Posterior cingulate gyrus (tissue), 11 donors: Measurements from ENCODE around the gene PDE7B.
"Not testable (repeated sequence)": the region's sequence is repeated elsewhere in the genome, so short reads cannot be mapped to it uniquely, and the experiment has no call there.

Source experiments
- DNase-seq, 10 donors: peaks; one replicate each; pipeline versions ENCODE4 v3.0.0 to v3.0.0-alpha.2; 2020 to 2021; ENCODE audit warnings: mixed read lengths in 3 of 10
- intact Hi-C: fragments of 100-400 bp; cut with DNase I; formaldehyde crosslinking; loops from one replicate; pipeline ENCODE4 v1.15.1; 2023

Gene PDE7B

GRCh38 chr6:135842618-135843392, 8.7 kb upstream of the PDE7B start:
- no peak for DNase-seq
- intact Hi-C loops, result no loop called here

- intact Hi-C loops, result no loop called here
Measured at GRCh38 chr6:135850882-135851281, 619 bp upstream of the PDE7B start.

GRCh38 chr6:135852746-135853145, 1.2 kb downstream of the PDE7B start:
- intact Hi-C loops, result no loop called here
- no peak for DNase-seq

More at GRCh38 chr6:135850882-135851281, 619 bp upstream of the PDE7B start:
- DNase-seq, result peak in 1 of 10 donors; percentile 73

- intact Hi-C loops, result no loop called here
- no peak for DNase-seq
Measured at GRCh38 chr6:135853227-135853626, 1.7 kb downstream of the PDE7B start.

GRCh38 chr6:135853986-135854385, 2.5 kb downstream of the PDE7B start:
- no peak for DNase-seq
- intact Hi-C loops, result no loop called here

GRCh38 chr6:135854799-135855198, 3.3 kb downstream of the PDE7B start:
- intact Hi-C loops, result no loop called here
- no peak for DNase-seq

GRCh38 chr6:135858931-135859330, 7.4 kb downstream of the PDE7B start:
- DNase-seq, result no peak
- intact Hi-C loops, result no loop called here

GRCh38 chr6:135860361-135860760, 8.9 kb downstream of the PDE7B start:
- no peak for DNase-seq
- intact Hi-C loops, result no loop called here

GRCh38 chr6:135861189-135861588, 9.7 kb downstream of the PDE7B start:
- intact Hi-C loops, result no loop called here
- no peak for DNase-seq

- intact Hi-C loops, DNase-seq: not testable (repeated sequence)
Measured at GRCh38 chr6:135864929-135865328, 13.4 kb downstream of the PDE7B start.

- intact Hi-C loops, result no loop called here
- DNase-seq, result no peak
Measured at GRCh38 chr6:135866445-135867123, 15.1 kb downstream of the PDE7B start.

- DNase-seq, result no peak
- intact Hi-C loops, result no loop called here
Measured at GRCh38 chr6:135867332-135867731, 15.8 kb downstream of the PDE7B start.

GRCh38 chr6:135869857-135870256, 18.4 kb downstream of the PDE7B start:
- intact Hi-C loops, result no loop called here
- no peak for DNase-seq

GRCh38 chr6:135870722-135871121, 19.2 kb downstream of the PDE7B start:
- DNase-seq, result no peak
- intact Hi-C loops, result no loop called here

- intact Hi-C loops, result no loop called here
- DNase-seq, result no peak
Measured at GRCh38 chr6:135871296-135871695, 19.8 kb downstream of the PDE7B start.

GRCh38 chr6:135871878-135872277, 20.4 kb downstream of the PDE7B start:
- no peak for DNase-seq
- intact Hi-C loops, result no loop called here

- intact Hi-C loops, result no loop called here
- DNase-seq, result no peak
Measured at GRCh38 chr6:135875446-135875845, 23.9 kb downstream of the PDE7B start.

GRCh38 chr6:135876058-135876457, 24.6 kb downstream of the PDE7B start:
- DNase-seq, result no peak
- intact Hi-C loops, result no loop called here

GRCh38 chr6:135877666-135878065, 26.2 kb downstream of the PDE7B start:
- DNase-seq, result no peak
- intact Hi-C loops, result no loop called here

GRCh38 chr6:135880066-135880972, 28.8 kb downstream of the PDE7B start:
- intact Hi-C loops, result no loop called here
- no peak for DNase-seq

GRCh38 chr6:135883045-135883444, 31.5 kb downstream of the PDE7B start:
- intact Hi-C loops, result no loop called here
- no peak for DNase-seq
